ENCODE results near the gene BAZ1A. TPM values are rescaled to one million over a fixed set of nuclear protein-coding genes. Genes with fewer than 3 reads are reported as not detected.

Gene BAZ1A
- total and polyA plus RNA-seq, 2 experiments from 2014 or later, result 24.2 to 26.8 TPM

GRCh38 chr14:34867199-34867598 is 8.0 kb downstream of the BAZ1A start:
- H3K79me2 ChIP-seq (replicated peaks; ENCODE audit: insufficient read depth), result peaks cover 75% of the 10 kb centered on the region

More at GRCh38 chr14:34867199-34867598, 8.0 kb downstream of the BAZ1A start:
- no peak overlapping the region for H3K4me3 Mint-ChIP-seq
- H3K27ac ChIP-seq (ENCODE audit: low read depth), result no peak overlapping the region
- H3K27me3 ChIP-seq (ENCODE audit: insufficient read depth), result no peaks in the 10 kb centered on the region
- peaks cover 4% of the 10 kb centered on the region for H3K4me1 Mint-ChIP-seq
- H3K27ac Mint-ChIP-seq, result no peak overlapping the region
- H3K9me3 Mint-ChIP-seq, result no peaks in the 10 kb centered on the region
- TF ChIP-seq REST (IDR thresholded peaks at IDR 0.05; ENCODE audit: unreplicated experiment) (no peak), CREB1 (CRISPR knock-in tag; IDR thresholded peaks at IDR 0.05; ENCODE audit: low read depth) (no peak), ZNF114 (CRISPR knock-in tag; IDR thresholded peaks at IDR 0.05) (no peak), EZH2phosphoT487 (IDR thresholded peaks at IDR 0.05; ENCODE audit: unreplicated experiment) (no peak), ZNF462 (CRISPR knock-in tag; IDR thresholded peaks at IDR 0.05) (no peak), ZNF331 (CRISPR knock-in tag; IDR thresholded peaks at IDR 0.05; ENCODE audit: low read depth) (no peak)
- TF ChIP-seq, protein P1, sequence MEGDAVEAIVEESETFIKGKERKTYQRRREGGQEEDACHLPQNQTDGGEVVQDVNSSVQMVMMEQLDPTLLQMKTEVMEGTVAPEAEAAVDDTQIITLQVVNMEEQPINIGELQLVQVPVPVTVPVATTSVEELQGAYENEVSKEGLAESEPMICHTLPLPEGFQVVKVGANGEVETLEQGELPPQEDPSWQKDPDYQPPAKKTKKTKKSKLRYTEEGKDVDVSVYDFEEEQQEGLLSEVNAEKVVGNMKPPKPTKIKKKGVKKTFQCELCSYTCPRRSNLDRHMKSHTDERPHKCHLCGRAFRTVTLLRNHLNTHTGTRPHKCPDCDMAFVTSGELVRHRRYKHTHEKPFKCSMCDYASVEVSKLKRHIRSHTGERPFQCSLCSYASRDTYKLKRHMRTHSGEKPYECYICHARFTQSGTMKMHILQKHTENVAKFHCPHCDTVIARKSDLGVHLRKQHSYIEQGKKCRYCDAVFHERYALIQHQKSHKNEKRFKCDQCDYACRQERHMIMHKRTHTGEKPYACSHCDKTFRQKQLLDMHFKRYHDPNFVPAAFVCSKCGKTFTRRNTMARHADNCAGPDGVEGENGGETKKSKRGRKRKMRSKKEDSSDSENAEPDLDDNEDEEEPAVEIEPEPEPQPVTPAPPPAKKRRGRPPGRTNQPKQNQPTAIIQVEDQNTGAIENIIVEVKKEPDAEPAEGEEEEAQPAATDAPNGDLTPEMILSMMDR (conservative IDR thresholded peaks at IDR 0.05; ENCODE audit: low read depth in 2 of 2), result no peak
- no peak overlapping the region for H3K4me3 ChIP-seq
- no peaks in the 10 kb centered on the region for H3K36me3 ChIP-seq (ENCODE audit: insufficient read depth)
- H3F3A ChIP-seq (replicated peaks; ENCODE audit: low read depth), result 0 out of 2 replicates have a peak, but pooled peaks cover 3% of the 10 kb centered on the region
- DNase-seq (ENCODE audit: low spot score) (no peak), ATAC-seq (no peak)
- peaks cover 12% of the 10 kb centered on the region for H3K27me3 Mint-ChIP-seq (ENCODE audit: insufficient read depth, low read depth, poor library complexity)
- peaks cover under 1% of the 10 kb centered on the region for H3K4me1 ChIP-seq (ENCODE audit: insufficient read depth)
- H3K36me3 Mint-ChIP-seq (ENCODE audit: low read depth), result peaks cover 11% of the 10 kb centered on the region
- H3K9me2 ChIP-seq (ENCODE audit: insufficient read depth), result no peaks in the 10 kb centered on the region
- H2AFZ ChIP-seq, result no peak overlapping the region
- no peaks in the 10 kb centered on the region; the same call in 1 of the 2 replicates for H4K20me1 ChIP-seq (replicated peaks; ENCODE audit: insufficient read depth)
- H3K4me2 ChIP-seq, result no peak overlapping the region
